KOPT-K1 (cell line): ENCODE data around the gene THAP8.
"Not testable (repeated sequence)": the region's sequence is repeated elsewhere in the genome, so short reads cannot be mapped to it uniquely, and the experiment has no call there.

Experiments used
- H3K27ac ChIP-seq: fragments of 200-600 bp; sonication (generic); 2 replicates; pipeline ENCODE4 v1.5.1; 2016; ENCODE audit warnings: antibody characterized with exemption, mild to moderate bottlenecking, low read depth, low read length; ENCODE audit not compliant: poor library complexity, severe bottlenecking
- H3K36me3 ChIP-seq: fragments of 200-600 bp; sonication (generic); 2 replicates; pipeline ENCODE4 v1.5.1; 2017; ENCODE audit warnings: antibody characterized with exemption, mild to moderate bottlenecking, low read length, moderate library complexity; ENCODE audit not compliant: insufficient read depth
- H3K9me3 ChIP-seq: fragments of 200-600 bp; sonication (generic); 2 replicates; pipeline ENCODE4 v1.5.1; 2017; ENCODE audit warnings: antibody characterized with exemption, low read length, mild to moderate bottlenecking; ENCODE audit not compliant: insufficient read depth, poor library complexity, severe bottlenecking

The THAP8 gene

GRCh38 chr19:36051236-36051635 is 2.8 kb downstream of the THAP8 start:
- Histone ChIP-seq H3K36me3 (peaks cover 6% of the 10 kb centered on the region), H3K9me3 (no peaks in the 10 kb centered on the region), H3K27ac (no peak overlapping the region)

GRCh38 chr19:36049080-36049698 is 4.9 kb downstream of the THAP8 start:
- H3K9me3 ChIP-seq: no peaks in the 10 kb centered on the region
- no peak overlapping the region for H3K27ac ChIP-seq
- peaks cover 6% of the 10 kb centered on the region for H3K36me3 ChIP-seq

- H3K36me3 ChIP-seq: peaks cover 6% of the 10 kb centered on the region
These were observed 6.2 kb downstream of the THAP8 start for GRCh38 chr19:36047835-36048234.

GRCh38 chr19:36046443-36047050 is 7.5 kb downstream of the THAP8 start:
- peaks cover 6% of the 10 kb centered on the region for H3K36me3 ChIP-seq
- H3K9me3 ChIP-seq: no peaks in the 10 kb centered on the region
- no peak overlapping the region for H3K27ac ChIP-seq

More at GRCh38 chr19:36047835-36048234, 6.2 kb downstream of the THAP8 start:
- Histone ChIP-seq H3K9me3 (no peaks in the 10 kb centered on the region), H3K27ac (no peak overlapping the region)

- H3K36me3 ChIP-seq: no peaks in the 10 kb centered on the region
- no peaks in the 10 kb centered on the region for H3K9me3 ChIP-seq
- H3K27ac ChIP-seq: no peak overlapping the region
These were observed 10.1 kb downstream of the THAP8 start for GRCh38 chr19:36043952-36044351.

GRCh38 chr19:36041831-36042230 is 12.3 kb downstream of the THAP8 start:
- peaks cover 5% of the 10 kb centered on the region; the same call in 1 of the 2 replicates for H3K36me3 ChIP-seq
- H3K27ac ChIP-seq: no peak overlapping the region
- no peaks in the 10 kb centered on the region for H3K9me3 ChIP-seq

- H3K27ac ChIP-seq, H3K9me3 ChIP-seq, H3K36me3 ChIP-seq: not testable (repeated sequence)
These were observed 13.0 kb downstream of the THAP8 start for GRCh38 chr19:36041092-36041491.

- no peak overlapping the region for H3K27ac ChIP-seq
- no peaks in the 10 kb centered on the region for H3K9me3 ChIP-seq
- peaks cover 5% of the 10 kb centered on the region; the same call in 1 of the 2 replicates for H3K36me3 ChIP-seq
These were observed 13.6 kb downstream of the THAP8 start for GRCh38 chr19:36040495-36040894.

GRCh38 chr19:36032251-36033104 is 21.6 kb downstream of the THAP8 start, which contains the start of gene CLIP3:
Gene CLIP3 (minus strand): TSS chr19:36032873. CDS start chr19:36032357, 516 bp downstream.
- Histone ChIP-seq H3K36me3 (peaks cover 13% of the 10 kb centered on the region), H3K9me3 (no peaks in the 10 kb centered on the region), H3K27ac (peak within 1 kb of the TSS; percentile 12)

- no peak overlapping the region for H3K27ac ChIP-seq
- peaks cover 25% of the 10 kb centered on the region for H3K36me3 ChIP-seq
- H3K9me3 ChIP-seq: no peaks in the 10 kb centered on the region
These were observed 22.8 kb downstream of the THAP8 start for GRCh38 chr19:36031308-36031707.

- Histone ChIP-seq H3K27ac (no peak overlapping the region), H3K9me3 (no peaks in the 10 kb centered on the region), H3K36me3 (peaks cover 31% of the 10 kb centered on the region)
These were observed 23.6 kb downstream of the THAP8 start for GRCh38 chr19:36030264-36031148.

GRCh38 chr19:36028313-36029041 is 25.6 kb downstream of the THAP8 start:
- H3K27ac ChIP-seq: no peak overlapping the region
- H3K9me3 ChIP-seq: no peaks in the 10 kb centered on the region
- peaks cover 45% of the 10 kb centered on the region for H3K36me3 ChIP-seq

GRCh38 chr19:36027696-36028095 is 26.4 kb downstream of the THAP8 start:
- Histone ChIP-seq H3K36me3 (peaks cover 50% of the 10 kb centered on the region), H3K27ac (no peak overlapping the region), H3K9me3 (no peaks in the 10 kb centered on the region)
